ENCODE data around the gene CHRNA10.
"Not testable (repeated sequence)": the region's sequence is repeated elsewhere in the genome, so short reads cannot be mapped to it uniquely, and the experiment has no call there.

The CHRNA10 gene

DNA sequence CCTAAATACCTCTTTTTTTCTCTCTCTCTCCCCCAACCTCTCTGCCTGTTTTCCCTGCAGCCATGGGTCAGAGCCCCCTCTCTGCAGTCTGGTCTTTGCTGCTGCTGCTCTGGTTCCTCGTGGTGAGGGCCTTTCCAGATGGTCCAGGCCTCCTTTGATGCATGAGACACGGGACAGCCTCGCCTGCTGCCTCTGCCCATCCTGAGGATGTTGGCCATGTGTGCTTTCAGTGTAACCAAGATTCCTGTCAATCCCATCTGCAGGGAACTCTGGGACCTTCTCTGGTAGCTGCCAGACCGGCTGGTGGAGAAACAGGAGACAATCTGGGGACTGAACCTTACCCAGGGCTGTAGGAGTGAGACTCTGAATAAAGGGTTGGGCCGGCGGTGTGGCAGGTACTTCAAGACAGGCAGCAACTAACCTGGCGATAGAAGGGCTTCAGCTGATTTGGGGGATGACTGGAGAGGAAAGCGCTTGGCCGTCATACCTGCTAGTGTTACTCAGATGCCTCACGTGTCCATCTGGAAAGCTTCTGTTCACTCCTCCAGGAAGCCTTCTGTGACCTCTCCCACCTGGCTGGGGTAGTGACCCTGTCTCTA, 7.1 kb downstream of the CHRNA10 start:
- DNase-seq (ENCODE audit: low spot score) = no peak

DNA sequence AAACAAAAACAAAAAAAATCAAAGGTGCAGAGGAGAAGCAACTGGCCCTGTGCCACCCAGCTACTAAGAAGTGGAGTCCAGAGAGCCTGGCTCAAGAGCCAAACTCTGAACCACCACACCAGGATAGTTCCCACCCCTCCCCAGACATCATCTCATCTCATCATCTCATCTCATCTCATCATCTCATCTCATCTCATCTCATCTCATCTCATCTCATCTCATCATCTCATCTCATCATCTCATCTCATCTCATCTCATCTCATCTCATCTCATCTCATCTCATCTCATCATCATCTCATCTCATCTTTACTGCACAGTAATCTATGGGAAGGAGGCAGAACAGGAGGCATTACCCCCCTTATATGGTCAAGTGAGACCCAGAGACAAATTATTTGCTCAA, 8.3 kb downstream of the CHRNA10 start:
- DNase-seq (ENCODE audit: low spot score) = no peak

DNA sequence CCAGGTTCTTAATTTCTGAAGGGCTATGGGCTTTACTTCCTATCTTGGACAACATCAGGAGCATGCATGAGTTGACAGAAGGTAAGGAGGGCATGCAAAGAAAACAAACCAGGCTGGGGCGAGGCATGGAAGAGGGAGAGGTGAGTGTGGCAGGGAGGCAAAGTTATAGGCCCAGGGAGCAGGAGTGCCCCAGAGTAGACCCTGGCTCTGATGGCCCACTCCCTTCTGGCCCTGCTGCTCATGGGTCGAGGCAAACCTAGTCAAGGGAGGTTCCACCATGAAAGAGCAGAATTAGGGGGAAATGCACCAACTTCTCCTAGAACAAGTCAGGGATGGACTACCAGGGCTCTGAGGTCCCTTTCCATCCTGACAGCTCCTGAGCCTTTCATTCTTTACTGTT, 10.2 kb downstream of the CHRNA10 start:
- no peak for DNase-seq (ENCODE audit: low spot score)

DNA sequence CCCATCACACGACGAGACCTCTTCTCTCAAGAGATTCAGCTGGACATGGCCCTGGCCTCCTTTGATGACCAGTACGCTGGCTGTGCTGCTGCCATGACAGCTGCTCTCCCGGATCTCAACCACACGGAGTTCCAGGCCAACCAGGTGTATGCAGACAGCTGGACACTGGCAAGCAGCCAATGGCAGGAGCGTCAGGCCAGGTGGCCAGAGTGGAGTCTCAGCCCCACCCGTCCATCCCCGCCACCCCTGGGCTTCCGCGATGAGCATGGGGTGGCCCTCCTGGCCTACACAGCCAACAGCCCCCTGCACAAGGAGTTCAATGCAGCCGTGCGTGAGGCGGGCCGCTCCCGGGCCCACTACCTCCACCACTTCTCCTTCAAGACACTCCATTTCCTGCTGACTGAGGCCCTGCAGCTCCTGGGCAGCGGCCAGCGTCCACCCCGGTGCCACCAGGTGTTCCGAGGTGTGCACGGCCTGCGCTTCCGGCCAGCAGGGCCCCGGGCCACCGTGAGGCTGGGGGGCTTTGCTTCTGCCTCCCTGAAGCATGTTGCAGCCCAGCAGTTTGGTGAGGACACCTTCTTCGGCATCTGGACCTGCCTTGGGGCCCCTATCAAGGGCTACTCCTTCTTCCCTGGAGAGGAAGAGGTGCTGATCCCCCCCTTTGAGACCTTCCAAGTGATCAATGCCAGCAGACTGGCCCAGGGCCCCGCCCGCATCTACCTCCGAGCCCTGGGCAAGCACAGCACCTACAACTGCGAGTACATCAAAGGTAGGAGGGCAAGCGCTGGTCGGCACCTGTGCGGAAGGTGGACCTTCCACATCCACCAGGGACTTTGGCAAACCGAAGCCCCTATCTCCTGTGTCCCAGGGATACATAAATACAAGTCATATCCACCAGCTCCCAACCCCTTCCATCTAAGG, 11.3 kb downstream of the CHRNA10 start:
- no peak for DNase-seq (ENCODE audit: low spot score)

DNA sequence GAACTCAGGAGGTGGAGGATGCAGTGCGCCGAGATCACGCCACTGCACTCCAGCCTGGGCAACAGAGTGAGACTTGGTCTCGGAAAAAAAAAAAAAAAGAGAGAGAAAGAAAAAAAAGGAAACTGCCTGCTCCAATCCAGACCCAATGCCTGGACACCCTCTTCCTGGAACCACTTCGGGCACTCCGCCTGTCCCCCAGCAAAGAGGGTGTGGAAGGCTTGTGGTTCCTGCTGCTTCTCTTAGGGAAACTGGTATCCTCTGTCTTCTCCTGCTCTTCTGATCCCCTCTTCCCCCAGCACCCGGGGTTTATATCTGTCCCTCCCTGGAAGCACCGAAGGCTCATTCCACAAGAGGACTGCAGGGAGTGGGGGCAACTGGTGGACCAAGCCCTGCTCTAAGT, 12.9 kb downstream of the CHRNA10 start:
- no peak for DNase-seq (ENCODE audit: low spot score)

DNA sequence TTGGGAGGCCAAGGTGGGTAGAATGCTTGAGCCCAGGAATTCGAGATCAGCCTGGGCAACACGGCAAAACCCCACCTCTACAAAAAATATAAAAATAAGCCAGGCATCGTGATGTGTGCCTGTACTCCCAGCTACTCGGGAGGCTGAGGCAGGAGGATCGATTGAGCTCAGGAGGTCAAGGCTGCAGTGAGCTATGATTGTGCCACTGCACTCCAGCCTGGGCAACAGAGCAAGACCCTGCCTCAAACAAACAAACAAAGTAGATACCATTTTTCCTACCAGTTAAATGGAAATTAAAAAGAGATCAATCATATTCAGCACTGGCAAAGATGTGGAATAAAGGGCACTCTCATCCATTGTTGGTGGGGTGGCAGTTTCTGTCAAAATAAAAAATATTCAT, 13.9 kb downstream of the CHRNA10 start:
- DNase-seq (ENCODE audit: low spot score) = not testable (repeated sequence)

DNA sequence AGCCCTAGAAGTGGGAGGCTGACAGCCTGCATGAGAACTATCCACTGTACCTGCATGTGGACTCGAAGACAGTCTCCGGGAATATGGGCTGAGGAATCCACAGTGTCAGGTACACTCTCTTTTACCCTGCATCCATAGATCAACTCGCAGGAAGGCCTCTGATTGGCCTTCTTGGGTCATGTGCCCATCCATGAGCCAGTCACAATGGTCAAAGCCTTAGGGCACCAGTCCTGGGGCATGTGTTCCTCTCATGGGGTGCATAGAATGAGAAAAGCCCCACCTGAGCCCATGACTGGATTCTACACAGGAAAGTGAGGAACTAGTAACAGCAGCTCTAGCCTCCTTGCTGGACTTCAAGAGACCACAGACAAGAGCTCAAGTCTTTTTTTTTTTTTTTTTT, 15.6 kb downstream of the CHRNA10 start:
- DNase-seq (ENCODE audit: low spot score) = no peak

DNA sequence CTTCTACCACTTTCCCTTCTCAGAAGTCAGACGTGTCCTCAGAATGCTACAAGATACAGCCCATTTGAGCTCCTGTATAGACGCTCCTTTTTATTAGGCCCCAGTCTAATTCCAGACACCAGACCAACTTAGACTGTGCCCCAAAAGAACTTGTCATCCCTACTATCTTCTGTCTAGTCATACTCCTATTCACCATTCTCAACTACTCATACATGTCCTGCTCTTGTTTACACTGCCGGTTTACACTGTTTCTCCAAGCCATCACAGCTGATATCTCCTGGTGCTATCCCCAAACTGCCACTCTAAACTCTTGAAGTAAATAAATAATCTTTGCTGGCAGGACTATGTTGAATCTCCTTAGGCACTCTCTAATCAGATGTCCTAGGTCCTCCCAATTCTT, 18.7 kb downstream of the CHRNA10 start:
- not testable (repeated sequence) for DNase-seq (ENCODE audit: low spot score)

DNA sequence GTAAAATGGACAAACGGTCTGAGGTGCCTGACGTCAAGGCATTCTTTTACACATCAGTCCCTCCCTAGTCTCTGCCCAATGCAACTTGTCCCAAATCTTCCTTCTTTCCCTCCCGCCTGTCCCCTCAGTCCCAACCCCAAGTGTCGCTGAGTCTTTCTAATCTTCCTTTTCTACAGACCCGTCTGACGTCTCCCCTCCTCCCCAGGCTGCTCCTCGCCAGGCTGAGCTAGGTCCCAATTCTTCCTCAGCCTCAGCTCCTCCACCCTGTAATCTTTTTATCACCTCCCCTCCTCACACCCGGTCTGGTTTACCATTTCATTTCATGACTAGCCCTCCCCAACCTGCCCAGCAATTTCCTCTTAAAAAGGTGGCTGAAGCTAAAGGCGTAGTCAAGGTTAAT, 21.8 kb downstream of the CHRNA10 start:
- DNase-seq (ENCODE audit: low spot score) = not testable (repeated sequence)

DNA sequence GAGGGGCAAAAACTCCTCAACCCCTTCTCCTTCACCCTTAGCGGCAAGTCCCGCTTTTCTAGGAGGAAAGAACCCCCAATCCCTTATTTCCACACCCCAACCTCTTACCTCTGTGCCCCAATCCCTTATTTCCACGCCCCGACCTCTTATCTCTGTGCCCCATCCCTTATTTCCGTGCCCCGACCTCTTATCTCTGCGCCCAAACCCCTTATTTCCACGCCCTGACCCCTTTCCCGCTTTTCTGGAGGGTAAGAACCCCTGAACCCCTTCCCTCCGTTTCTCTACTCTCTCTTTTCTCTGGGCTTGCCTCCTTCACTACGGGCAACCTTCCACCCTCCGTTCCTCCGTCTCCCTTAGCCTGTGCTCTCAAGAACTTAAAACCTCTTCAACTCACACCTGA, 22.3 kb downstream of the CHRNA10 start:
- not testable (repeated sequence) for DNase-seq (ENCODE audit: low spot score)

DNA sequence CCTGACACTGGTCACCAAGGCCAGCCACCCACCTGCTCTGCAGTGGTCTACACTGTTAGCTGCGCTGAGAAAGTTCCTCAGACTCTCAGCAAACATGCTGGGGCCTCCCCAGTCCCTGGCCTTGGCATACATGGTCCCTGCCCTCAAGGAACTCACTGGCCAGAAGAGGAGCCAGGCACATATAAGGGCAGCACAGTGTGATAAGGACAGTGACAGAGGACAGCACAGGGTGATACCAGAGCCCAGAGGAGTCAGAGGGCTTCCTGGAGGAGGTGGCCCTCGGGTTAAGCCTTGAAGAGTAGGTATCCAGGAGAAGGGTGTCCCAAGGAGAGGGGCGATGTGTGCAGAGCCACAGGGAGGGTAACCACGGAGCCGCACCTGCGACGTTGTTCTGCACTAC, 25.6 kb downstream of the CHRNA10 start:
- DNase-seq (ENCODE audit: low spot score) = no peak

DNA sequence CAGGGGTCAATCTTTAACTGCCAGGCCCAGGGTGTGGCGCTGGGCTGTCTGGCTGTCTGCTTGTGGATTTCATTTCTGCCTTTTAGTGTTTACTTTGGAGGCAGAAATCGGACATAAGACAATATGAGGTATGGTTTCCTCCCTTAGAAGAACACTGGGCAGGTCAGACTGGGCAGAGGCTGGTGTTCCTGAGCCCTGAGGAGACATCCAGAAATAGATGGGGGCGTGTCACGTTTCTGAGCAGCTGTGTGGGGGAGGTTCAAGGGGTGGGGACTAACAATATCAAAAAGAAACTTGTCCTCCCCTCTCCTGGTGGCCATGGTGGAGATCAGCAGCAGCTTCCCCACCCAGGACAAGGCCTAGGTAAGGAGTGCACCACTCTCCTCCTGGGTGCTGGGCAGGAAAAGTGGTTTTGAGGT, 26.4 kb downstream of the CHRNA10 start, which contains the start of gene ART1:
TSS of gene ART1 (plus strand) at position 312 of the 419 bp plus-strand sequence. CDS start 14,086 bp downstream, outside the sequence.
- DNase-seq (ENCODE audit: low spot score) = no peak

DNA sequence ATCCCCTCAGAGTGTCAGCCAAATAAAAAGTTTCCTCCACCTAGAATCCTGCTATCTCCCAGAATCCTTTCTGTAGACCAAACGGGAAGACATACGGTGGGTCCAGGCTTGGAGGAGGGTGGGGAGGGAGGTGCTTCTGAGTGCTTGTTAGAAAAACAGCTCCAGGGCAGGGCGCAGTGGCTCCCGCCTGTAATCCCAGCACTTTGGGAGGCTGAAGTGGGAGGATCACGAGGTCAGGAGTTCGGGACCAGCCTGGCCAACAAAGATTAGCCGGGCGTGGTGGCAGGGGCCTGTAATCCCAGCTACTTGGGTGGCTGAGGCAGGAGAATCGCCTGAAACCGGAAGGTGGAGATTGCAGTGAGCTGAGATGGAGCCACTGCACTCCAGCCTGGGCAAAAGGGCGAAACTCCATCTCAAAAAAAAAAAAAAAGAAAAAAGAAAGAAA, 28.1 kb downstream of the CHRNA10 start:
- DNase-seq (ENCODE audit: low spot score) = not testable (repeated sequence)

DNA sequence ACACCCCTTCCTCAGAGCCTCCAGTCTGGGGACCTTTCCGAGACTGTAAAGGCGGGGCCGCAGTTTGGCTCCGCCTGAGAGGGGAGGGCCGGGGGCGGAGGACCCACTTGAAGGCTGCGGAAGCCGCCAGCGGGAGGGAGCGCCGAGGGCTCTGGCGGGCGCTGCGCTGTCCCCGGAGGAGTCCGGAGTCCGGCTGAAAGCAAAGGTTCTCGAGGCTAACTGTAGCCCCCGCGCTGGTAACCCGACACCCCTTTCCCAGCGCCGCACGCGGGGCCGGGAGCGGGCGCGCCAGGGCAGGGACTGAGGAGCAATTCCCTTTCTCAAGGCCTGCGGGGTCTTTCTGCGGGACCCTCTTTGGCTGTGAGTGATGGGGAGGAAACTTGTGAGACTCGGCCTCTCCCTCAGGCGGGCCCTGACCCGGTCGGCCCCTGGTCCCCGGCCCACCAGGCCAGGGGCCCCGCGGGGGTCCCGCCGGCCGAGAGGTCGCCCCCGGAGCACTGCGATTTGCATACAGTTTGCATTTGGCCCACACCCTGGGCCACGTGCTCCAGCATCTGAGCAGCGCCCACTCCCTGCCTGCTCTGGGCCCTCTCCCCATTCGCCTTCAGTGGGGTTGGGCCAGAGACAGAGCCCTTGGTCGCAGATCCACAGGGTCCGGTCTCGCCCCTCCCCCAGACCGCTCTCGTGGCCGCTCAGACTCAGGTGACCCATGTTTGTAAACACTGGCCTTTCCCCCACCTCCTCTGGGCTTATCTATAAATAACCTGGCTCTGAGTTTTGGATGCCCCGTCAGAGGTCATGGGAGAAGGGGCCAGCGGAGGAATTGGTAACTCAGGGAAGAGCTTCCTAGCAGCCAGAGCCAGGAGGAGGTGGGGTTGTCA, 28.9 kb downstream of the CHRNA10 start:
- DNase-seq (ENCODE audit: low spot score) = peak; percentile 86

DNA sequence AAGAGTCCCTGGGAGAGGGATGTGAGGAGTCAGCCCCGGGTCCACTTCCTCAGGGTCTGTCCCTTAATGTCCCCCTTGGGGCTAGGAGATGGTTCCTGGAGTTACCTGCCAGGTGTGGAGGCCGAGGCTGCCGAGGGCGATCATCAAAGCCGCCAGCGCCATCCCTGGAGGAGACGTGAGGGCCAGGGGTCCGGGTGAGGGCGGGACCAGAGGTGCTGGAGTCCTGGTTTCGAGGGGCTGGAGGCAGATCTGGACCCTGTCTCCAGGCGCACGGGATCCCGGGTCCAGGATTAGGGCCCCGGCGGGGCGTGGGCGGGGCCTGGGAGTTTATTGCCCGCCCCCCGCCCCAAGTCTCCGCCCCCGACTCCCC, 29.5 kb downstream of the CHRNA10 start, which contains the start of gene ART5:
TSS of gene ART5 (minus strand) at position 292 of the 370 bp plus-strand sequence. CDS start at position 162, 130 bp downstream.
- DNase-seq (ENCODE audit: low spot score) = no peak

DNA sequence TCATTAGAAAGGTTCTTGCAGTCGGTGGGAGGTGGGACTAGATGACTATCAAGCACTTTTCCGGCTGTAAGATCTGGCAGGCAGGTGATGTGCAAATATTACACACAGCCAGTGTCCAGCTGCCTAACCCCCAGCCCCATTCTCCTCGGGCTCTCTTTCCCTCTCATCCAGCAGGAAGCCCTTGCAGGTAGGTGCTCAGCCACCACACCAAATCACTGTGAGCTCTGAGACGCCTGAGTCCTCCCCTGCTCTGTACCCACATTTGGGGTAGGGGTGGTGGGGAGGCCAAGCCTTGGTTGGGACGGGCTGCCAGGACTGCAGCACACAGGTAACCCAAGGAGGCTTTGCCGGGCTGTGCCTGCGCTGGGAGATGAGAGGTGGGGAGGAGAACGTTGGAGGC, 30.0 kb downstream of the CHRNA10 start:
- DNase-seq (ENCODE audit: low spot score) = no peak

DNA sequence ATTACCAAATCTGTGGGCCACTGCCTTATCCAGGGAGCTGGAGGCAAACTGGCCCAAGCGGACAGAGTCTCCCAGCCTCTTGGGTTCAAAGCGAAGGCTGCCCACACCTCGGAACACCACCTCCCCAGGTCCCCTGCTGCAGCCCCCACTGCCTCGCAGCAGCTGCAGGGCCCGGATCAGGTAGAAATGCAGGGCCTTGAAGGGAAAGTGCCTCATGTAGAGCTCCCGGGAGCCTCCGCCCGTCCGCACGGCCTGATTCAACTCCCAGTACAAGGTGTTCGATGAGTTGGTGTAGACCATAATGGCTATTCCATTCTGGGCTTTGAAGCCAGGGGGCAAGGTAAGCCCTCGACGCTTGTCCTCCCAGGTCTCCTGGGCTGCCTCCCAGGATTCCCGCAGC, 31.3 kb downstream of the CHRNA10 start:
- no peak for DNase-seq (ENCODE audit: low spot score)

DNA sequence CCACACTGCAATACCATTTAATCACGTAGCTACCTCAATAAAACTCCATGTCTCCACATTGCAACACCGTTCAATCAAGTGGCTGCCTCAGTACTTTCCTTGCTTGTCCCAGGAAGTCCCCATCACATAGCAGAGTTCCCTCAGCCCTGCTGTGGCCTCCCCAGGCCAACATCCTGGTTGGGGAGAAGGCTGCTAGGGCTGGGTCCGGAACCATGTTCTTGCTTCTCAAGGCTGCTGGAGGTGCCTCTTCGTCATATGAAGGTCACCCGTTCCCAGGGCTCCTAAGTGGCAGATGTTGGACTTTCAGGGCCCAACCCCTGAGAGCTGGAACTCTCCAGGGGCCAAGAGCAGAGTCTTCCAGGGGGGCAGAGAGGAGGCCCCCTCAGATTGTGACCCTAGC, 32.7 kb downstream of the CHRNA10 start:
- DNase-seq (ENCODE audit: low spot score) = no peak

DNA sequence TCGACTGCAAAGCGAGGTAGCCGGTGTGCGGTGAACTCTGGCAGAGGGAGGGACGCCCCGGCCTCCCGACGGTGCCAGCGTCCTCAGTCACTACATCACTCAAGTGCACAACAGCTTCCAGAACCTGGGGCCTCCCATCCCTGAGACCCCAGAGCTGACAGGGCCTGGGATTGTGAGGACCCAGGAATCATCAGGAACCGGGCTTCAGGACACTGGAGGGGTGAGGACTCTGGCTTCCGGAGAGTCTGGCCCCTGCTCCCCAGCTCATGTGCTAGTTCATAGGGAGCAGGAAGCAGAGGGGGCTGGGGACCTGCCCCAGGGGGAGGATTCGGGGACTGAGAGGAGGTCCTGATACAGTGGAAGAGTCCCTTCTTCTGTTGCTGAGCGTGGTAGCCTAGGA, 34.0 kb downstream of the CHRNA10 start:
- no peak for DNase-seq (ENCODE audit: low spot score)

DNA sequence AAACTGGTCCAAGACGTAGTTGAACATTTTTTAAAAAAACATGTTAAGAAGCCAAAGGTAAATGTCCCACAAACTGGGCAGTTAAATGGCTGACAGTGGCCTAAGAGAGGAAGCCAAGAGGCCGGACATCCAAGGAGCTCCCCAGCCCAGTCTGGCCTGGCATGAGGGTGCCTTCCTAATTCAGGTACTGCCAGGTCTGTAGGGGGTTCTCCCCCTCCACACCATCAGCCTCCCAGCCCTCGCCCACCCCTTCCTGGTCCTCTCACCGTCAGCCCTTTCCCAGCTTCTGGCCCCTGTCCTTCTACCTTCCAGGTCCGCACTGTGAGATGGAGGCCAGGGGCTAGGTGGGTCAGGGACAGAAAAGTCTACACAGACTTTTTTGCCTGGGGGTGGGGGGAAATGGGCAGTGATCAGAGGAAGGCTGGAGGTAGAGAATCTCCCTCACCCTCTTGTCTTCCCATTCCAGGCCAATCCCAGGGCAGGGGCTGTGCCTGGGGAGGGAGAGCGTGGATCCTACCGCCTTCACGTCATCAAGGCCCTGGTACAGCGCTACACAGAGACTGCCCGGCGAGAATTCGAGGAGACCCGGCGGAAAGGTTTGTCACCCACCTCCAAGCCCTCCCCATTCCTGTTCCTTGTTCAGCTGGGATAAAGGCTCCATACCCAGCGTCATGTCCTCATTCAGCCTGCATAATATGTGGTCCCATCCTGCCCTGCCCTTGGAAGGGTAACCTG, 35.4 kb downstream of the CHRNA10 start:
- DNase-seq (ENCODE audit: low spot score) = no peak

DNA sequence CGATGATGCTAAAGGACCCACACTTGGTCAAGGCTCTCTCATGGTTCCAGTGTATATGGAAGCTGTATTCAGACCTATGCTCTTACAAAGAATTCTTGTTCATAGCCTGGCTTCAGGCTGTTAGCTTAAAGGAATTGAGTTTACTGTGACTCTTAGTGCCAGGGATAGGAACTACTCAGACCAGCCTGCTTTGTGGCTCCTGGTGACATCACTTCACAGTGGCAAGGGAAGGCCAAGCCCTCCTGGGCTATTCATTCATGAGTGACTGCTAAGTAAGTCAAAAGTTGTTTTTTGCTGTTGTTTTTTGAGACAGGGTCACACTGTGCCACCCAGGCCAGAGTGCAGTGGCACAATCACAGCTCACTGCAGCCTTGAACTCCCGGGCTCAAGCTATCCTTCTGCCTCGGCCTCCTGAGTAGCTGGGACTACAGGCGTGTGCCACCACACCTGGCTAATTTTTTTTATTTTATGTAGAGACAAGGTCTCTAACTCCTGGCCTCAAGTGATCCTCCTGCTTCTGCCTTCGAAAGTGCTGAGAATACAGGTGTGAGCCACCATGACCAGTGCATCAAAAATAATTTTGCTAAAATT, 39.0 kb downstream of the CHRNA10 start:
- no peak for DNase-seq (ENCODE audit: low spot score)

Measured in left forelimb (tissue), 1 donor.